GM18526 (cell line): ENCODE results near the gene DPH3.

Experiments used
- POLR2A ChIP-seq: IDR thresholded peaks from 3 replicates; pipeline ENCODE4 v1.6.1; 2011; ENCODE audit not compliant: insufficient read length; ENCODE audit errors: extremely low read depth

The DPH3 gene

DNA sequence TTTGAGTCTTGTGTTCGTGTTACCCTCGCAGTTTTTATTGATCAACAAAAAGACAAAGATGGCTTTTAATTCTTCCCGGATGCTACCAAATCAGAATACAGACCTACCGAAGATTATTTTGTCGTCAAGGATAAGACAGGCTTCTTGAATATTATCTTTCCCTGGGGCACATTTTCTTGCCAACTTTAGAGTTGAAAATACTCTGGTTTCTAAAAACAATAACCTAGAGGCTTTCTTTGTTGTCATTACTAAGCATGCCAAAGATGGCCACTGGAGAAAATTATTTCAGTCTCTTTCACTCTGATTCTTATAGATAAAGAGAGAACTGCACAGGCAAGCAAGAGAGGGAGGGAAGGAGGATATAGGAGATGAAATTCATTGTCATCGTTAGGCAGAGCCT lies 34.1 kb upstream of the DPH3 start:
- TF ChIP-seq POLR2A: no peak

DNA sequence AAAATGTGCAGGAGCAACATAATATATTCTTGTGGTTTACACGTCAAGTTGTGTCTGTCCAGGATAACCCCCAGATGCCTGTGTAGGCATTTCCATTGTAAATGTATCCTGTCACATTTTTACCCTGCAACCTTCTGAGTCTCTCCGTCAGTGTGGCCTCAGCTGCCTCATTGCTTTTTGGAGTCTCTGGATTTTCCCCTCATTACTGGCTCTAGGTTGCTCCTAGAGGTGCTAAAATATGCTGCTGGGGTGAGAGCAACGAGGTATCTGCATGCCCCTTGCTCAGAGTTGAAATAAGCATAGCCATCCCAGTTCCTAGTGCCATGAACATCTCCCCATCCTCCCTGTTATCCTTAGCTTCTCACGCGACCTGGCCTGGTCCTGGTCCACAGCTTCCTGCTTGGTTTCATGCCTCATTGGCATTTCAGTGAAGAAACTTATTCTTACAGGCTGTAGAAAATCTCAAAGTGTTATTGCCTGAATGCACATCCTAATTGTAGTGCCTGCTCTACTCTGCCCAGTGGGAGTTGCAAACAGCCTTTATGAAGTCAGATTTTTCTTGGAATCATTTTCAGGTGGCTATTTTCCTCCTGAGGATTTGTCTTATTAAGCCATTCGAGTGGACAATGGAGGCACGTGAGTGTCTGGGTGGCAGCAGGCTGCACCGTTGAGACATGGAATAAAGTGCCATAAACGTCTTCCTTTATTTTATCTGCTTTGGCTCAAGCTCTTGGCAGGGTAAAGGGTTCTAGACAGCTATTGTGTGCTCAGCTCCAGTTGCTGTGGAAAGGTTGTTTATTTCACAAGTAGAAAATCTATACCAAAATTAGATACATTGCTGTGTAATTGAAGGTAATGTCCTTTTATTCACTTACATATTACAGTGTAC lies 33.5 kb upstream of the DPH3 start:
- no peak for TF ChIP-seq POLR2A

DNA sequence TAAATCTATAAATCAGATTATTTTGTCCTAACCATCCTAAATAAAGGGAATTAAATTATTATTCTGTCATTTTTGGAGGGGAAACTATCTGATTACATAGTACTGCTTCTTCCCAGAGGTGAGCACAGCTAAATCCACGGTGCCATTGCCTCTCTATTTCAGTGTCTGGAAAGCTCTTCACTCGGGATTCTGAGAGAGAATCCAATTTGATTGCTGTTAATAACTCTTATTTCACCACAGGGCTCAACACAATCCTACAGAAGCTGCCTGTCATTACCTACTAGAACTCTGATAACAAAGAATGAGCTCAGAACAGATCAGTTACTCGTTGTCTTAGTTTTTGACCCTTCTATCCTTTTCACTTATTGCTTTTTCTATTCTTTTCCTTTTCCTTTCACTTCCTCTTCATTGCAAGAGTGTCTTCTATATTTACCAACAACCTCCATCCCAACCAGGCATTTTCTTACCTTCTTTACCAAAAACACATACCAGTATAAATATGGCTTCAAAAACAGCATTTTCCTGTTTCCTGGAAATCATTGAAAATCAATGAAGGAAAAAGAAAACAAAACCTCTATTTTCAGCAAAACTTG lies 30.7 kb upstream of the DPH3 start:
- no peak for TF ChIP-seq POLR2A

DNA sequence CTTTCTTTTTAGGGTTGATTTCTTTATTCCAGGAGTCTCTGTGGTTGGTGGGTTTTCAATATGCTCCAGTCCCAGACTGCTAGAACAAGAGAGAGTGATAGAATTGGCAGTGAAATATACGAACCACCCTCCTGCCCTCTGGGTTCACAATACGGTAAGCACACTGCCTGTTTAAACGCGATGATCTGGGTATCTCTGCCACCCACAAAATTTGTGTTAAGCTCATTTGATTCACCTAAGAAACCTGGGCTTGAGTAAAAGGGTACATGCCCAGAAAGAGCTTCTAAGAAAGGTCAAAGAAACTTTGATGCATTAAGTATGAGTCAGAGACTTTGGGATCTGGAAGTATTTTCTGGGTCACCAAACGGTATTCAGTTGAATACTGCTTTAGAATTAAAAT lies 30.1 kb upstream of the DPH3 start:
- TF ChIP-seq POLR2A: no peak

DNA sequence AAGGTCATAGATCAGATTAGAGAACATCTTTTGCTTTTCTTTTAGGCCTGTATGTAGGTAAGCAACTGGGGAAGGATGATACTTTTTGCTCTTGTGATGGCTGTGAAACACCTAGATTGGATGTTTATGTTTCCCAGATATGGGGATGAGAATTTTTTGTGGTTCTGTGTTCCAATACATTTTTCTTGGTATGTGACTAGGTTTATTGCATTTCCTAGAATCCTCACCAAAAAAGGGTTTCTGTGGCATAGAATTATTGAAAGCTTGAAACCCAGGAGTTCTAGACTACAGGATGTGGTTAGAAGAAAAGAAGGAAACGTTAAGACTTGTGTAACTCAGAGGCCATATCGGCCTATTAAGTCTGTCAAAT lies 26.1 kb upstream of the DPH3 start:
- no peak for TF ChIP-seq POLR2A

DNA sequence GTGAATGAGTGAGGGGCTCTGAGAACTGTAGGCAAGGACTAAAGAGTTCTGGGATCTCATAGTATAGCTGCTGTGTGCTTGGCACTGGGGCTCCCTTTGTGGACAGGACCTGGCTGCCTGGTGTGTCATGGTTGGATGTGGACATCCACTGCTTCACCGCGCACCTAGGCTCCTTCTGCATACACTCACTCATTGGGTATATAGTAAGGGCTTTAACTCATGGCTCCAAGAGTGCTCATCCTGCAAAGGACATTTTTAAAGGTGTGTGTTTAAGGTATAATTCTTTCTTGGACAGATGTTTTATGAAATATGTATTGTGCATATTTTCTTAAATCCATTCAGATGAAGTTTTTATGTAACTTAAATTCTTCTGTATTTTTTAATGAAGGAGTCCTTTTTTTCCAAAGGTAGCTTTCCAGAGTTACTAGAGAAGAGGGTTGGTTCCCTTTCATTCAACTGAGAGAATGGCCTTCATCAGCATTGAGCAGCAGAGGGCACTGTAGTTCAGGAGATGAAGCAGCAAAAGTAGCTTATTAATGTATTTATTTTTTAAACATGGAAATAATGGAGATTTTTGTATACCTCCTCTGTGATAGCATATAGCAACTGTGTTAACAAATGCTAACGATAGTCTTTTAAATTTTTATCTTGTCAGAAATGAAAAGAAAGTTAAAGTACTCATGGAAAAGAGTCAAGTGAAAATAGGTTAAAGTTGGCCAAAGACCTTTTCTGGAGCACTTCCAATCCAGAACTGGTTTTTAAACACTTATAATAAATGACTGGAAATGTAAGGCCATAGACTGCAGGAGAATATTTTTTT lies 25.5 kb upstream of the DPH3 start:
- no peak for TF ChIP-seq POLR2A

DNA sequence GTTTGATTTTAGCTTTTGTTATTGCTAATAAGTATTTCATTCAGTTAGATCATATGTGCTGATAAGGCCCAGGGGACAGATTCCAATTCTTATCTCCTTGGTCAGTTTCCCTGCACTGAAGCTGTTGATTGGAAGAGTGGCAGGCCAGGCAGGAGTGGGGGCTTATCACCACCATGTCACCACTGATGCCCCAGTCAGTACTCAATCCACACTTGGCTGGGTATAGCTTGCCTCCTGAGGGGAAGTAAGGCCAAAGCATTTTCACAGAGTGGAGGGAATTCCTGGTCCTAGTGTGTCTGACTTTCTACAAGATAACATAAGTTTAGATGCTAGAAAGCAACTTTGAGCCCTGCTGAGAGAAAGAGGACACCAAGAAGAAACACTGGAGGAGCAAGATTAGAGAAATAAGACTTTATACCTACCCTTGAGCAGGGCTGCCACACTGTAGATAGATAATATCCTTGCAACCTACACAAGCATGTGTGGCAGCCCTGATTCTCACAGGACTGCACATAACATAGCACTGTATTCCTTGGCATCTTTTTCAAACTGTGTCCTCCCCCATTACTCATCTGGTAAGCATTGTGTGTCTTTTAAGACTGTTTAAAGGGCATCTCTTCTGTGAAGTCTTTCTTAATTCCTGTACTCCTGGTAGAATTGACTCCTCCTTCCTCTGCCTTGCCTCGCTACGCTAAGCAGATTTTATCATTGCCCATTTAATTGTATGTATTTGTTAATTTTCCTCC lies 24.6 kb upstream of the DPH3 start:
- no peak for TF ChIP-seq POLR2A

DNA sequence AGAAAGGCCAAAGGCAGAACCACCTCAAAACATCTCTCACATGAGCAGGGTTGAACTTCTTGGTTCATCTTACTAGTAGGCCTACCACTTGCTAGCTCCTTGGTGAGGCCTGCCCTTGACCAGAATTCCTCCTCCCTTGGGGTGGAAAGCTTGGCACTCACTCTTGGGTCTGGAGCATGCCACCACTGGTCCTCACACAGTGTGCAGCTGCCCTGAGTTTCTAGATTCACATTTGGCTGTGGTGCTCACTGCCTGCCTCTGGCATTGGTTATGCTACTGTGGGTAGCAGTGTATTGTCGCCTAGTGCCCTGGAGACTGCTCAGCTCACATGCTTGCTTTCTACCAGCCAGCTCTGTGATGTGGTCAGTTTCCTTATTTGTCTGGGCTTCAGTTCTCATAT lies 23.9 kb upstream of the DPH3 start:
- TF ChIP-seq POLR2A: no peak

DNA sequence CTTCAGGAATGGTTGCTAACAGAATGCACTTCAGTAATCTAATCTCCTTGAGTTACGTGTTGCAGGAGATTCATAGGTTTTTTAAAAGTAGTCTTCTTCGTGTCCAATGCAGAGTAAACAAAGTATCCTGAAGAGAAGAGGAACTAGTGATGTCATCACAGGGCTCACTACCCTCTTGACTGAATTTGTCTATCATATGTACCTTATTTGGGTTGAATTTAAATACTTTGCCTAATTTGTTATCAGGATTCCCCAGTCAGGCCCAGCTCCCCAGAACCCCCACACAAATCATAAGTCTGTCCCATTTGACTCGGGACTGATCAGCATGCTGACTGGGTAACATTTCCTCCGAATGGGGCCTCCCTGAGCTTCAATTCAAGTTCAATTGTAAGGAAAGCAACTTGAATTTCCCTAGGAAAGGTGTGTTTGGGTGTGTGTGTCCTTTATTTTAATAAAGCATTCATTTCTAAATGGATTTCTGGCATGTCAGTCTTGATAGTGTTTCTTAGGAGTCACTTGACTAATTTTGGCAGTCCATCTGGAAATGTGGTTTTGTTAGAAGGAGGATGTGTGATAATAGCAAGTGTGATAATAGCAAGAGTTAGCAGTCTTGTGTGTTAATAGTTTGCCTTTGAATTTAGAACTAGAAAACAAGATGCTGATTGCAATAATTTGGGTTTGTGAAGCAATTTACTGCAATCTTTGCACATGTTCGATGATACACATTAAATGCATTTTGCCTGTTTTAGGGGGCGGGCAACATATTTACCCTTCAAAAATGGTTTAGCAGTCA lies 22.2 kb upstream of the DPH3 start:
- no peak for TF ChIP-seq POLR2A

DNA sequence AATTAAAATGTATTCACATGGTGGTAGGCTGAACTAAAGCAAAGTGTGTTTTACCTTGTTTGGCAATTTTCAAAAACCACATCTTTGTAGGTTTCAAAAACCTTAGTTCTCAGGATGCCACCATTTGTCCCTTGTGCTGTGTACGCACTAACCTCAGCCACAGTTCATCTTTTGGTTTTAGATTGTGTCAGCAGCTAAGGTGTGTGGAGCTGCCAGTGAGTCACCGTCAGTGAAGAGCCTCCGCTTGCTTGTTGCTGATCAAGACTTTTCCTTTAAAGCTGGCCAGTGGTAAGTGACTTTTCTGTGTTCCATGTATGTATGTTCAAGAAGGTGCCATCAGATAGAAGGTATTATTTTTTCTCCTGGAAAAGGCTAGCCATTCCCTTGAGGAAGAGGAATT lies 21.4 kb upstream of the DPH3 start:
- no peak for TF ChIP-seq POLR2A

DNA sequence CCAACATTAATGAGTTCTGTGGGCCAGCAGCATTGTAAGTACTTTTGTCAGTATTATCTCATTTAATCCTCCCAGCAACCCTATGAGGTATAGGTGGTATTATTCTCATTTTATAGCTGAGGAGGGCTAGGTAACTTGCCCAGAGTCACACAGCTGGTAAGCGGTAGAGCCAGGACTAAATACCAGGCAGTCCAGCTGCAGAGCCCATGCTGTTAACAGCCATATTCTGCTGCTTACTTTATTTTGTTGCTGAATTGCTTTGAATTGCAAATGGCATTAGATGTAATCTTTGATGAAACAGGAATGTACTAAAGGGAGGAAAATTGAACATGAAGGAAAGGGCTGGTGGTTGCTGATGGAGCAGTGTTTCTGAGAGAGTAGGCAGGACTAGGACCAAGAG lies 19.9 kb upstream of the DPH3 start:
- TF ChIP-seq POLR2A: no peak

DNA sequence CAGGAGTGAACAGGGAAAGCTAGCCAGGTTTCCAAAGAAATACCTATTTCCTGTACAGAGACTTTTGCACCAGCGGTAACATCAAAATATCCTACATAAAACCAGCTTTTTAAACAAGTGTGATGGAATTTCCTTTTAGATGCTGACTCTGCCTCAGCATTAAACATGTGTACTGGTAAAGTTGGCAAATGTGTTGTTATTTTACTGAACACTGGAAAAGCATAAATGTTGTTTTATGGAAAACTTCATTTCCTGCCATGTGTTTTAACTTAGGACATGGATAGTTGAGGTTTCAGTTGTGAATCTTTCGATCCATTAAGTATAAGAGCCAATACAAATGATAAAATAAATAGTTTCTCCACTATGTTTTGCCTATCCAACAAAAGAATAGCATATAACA lies 15.9 kb upstream of the DPH3 start:
- no peak for TF ChIP-seq POLR2A

DNA sequence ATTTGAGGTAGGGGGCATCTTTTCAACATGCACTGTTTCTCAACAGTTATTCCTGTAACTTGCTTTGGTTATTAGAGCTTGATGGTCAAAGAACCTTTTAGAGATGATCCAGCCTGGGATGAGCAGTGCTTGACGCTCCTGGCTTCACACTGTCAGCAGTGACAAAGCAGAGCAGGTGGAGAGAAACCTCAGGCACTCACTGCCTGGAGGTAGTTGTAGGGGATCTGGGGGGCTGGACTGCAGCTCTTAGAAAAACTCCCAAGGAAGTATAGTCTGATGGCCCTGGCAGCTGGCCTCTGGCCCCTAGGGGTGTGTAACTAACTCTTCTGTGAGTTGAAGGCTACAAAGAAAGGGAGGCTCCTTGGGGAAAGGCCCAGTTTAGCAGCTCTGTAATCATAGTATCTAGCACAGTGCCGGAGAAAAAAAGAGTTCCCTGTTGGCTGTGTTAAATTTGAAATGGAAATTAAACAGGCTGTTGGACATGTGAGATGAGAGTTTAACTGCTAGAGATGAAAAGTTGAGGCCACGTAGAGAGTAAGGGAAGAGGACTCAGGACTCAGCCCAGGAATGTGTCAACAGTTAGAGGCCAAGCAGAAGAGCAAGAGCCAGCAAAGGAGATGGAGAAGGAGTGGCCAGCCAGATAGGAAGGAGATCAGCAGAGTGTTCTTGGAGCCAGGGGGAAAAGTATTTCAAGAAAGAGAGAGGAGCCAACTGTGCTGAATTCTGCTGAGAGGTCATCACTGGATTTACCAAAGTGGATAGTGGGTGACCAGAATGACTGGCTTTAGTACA lies 14.5 kb upstream of the DPH3 start:
- TF ChIP-seq POLR2A: no peak

DNA sequence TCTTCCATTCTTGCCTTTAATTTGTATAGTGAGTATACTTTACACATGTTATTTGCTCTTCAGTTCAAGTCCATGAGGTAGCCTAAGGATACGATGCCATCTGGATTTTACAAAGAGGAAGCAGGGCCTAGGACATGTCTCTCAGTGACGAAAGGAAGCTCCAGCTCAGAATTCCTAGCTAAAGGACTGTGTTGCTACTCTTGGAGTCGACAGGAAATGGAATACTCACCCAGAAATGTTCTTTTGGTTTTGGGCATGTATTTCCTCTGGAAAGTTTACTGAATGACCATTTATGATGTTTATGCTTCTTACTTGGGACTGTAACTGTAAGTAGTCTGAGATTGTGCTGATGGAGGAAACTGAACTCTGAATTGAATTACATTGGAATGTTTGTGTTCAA lies 12.7 kb upstream of the DPH3 start:
- no peak for TF ChIP-seq POLR2A
